Measurements from ENCODE around the gene FAM9A. TPM values are rescaled to one million over a fixed set of nuclear protein-coding genes. Genes with fewer than 3 reads are reported as not detected.

The FAM9A gene
- total and polyA plus RNA-seq, 2 of the 8 experiments (the other 6 are each of a cell fraction or from before 2014, with no cell fraction given) = not detected

- H4K5ac ChIP-seq (ENCODE audit: insufficient read length, low read depth, low read length) = no peak overlapping the region
- DNase-seq (ENCODE audit: low read depth in 1 of 2, low spot score in 2 of 2) (no peak), FAIRE-seq (no peak)
- ChIA-PET CTCF (ENCODE audit: partially characterized antibody) (interaction anchor here (0.9 to 1.5 kb wide), 3 partner anchors 29 to 32 kb away, joined by 3 to 6 read pairs (median 3); no protein-coding TSS in a partner anchor), POLR2A (ENCODE audit: partially characterized antibody) (no interaction called here)
- H3K79me2 ChIP-seq (ENCODE audit: control insufficient read depth in 1 of 2, insufficient read depth in 2 of 2, low read length in 2 of 2) = no peaks in the 10 kb centered on the region
- no peak overlapping the region for H3K4ac ChIP-seq (replicated peaks; ENCODE audit: insufficient read length, low read depth, low read length)
- H3K4me3 ChIP-seq (ENCODE audit: extremely low read depth in 1 of 4, insufficient read depth in 2 of 4, low read depth in 3 of 4, low read length in 4 of 4) = no peak overlapping the region
- no peak overlapping the region for H3K4me2 ChIP-seq (ENCODE audit: insufficient read depth in 1 of 2, low read depth in 2 of 2, low read length in 2 of 2)
- H3K27ac ChIP-seq (ENCODE audit: low read depth, low read length) = no peak overlapping the region
- 85% methylated on average over 14 of the region's 25 CpGs; no CpG with 5 or more reads in 1 of the 2 experiments for WGBS, 2 experiments (ENCODE audit: extremely low coverage in 1 of 2, insufficient coverage in 1 of 2, insufficient read length in 1 of 2, insufficient replicate concordance in 2 of 2, low coverage in 1 of 2, low lambda C conversion rate in 2 of 2, missing lambda C conversion rate in 1 of 2)
- H3K23me2 ChIP-seq (ENCODE audit: low read depth, low read length) = no peaks in the 10 kb centered on the region
- H3K27me3 ChIP-seq (replicated peaks in 1 of 4; ENCODE audit: control insufficient read depth in 3 of 4, extremely low read depth in 1 of 4, insufficient read depth in 3 of 4, low read length in 3 of 4) = no peaks in the 10 kb centered on the region
- H3K36me3 ChIP-seq (ENCODE audit: control insufficient read depth in 2 of 4, insufficient read depth in 4 of 4, low read length in 3 of 4) = no peaks in the 10 kb centered on the region
- H2BK20ac ChIP-seq (ENCODE audit: low read length) = no peak overlapping the region
- no peak overlapping the region for H4K91ac ChIP-seq (replicated peaks; ENCODE audit: insufficient read length, low read length)
- H4K20me1 ChIP-seq (replicated peaks in 1 of 2; ENCODE audit: control insufficient read depth in 1 of 2, insufficient read depth in 2 of 2, low read length in 2 of 2) = no peaks in the 10 kb centered on the region
- H2BK5ac ChIP-seq (ENCODE audit: low read depth, low read length) = no peak overlapping the region
- no peak overlapping the region for H2BK12ac ChIP-seq (ENCODE audit: low read depth, low read length)
- no peaks in the 10 kb centered on the region; a peak in 1 of 7 replicates for H3K4me1 ChIP-seq (replicated peaks in 1 of 4; ENCODE audit: control insufficient read depth in 3 of 4, insufficient read depth in 4 of 4, low read length in 3 of 4)
- H3K9me3 ChIP-seq (ENCODE audit: insufficient read depth in 2 of 2, low read depth in 1 of 2, low read length in 1 of 2) = no peaks in the 10 kb centered on the region
- H2BK15ac ChIP-seq (ENCODE audit: low read length) = no peak overlapping the region
- H4K8ac ChIP-seq (ENCODE audit: extremely low read depth, insufficient read depth, low read length) = no peak overlapping the region
- no peak overlapping the region for H2BK120ac ChIP-seq (replicated peaks; ENCODE audit: low read depth, low read length)
- no peak overlapping the region for H3K9ac ChIP-seq (replicated peaks in 1 of 4; ENCODE audit: extremely low read depth in 1 of 4, low read depth in 3 of 4, low read length in 3 of 4)
- no peak overlapping the region for H2AFZ ChIP-seq (ENCODE audit: low read length)
- H3K14ac ChIP-seq (ENCODE audit: insufficient read length) = no peak overlapping the region
- H3K18ac ChIP-seq (ENCODE audit: extremely low read depth, low read length) = no peak overlapping the region
- H2AK5ac ChIP-seq (ENCODE audit: low read depth, low read length) = no peak overlapping the region
- no peak overlapping the region for H3K56ac ChIP-seq (replicated peaks; ENCODE audit: insufficient read length, low read depth, low read length)
- no peak overlapping the region for H3K23ac ChIP-seq (ENCODE audit: insufficient read length)
- H3K79me1 ChIP-seq (ENCODE audit: low read depth, low read length) = no peaks in the 10 kb centered on the region
- no peak for TF ChIP-seq TCF12 (IDR thresholded peaks at IDR 0.05; ENCODE audit: low read depth, low read length)
- no peak for TF ChIP-seq ZNF274 (IDR thresholded peaks at IDR 0.05; ENCODE audit: borderline replicate concordance, extremely low read depth, low read length)
- TF ChIP-seq SAP30 (IDR thresholded peaks at IDR 0.05; ENCODE audit: insufficient read depth, insufficient replicate concordance, low read length) = no peak
- TF ChIP-seq RBBP5 (IDR thresholded peaks at IDR 0.05; ENCODE audit: borderline replicate concordance, low read depth, low read length) = no peak
- no peak for TF ChIP-seq SIX5 (IDR thresholded peaks at IDR 0.05; ENCODE audit: low read depth, low read length)
- no peak for TF ChIP-seq EZH2 (IDR thresholded peaks at IDR 0.05; ENCODE audit: low read depth, low read length, severe bottlenecking)
- no peak for TF ChIP-seq YY1 (IDR thresholded peaks at IDR 0.05; ENCODE audit: low read depth, low read length)
- TF ChIP-seq EGR1 (IDR thresholded peaks at IDR 0.05; ENCODE audit: borderline replicate concordance, low read depth, low read length) = no peak
- TF ChIP-seq CHD2 (IDR thresholded peaks at IDR 0.05; ENCODE audit: low read length) = no peak
- no peak for TF ChIP-seq NANOG (IDR thresholded peaks at IDR 0.05; ENCODE audit: insufficient read depth, low read depth, low read length, poor library complexity, severe bottlenecking)
- TF ChIP-seq ATF3 (IDR thresholded peaks at IDR 0.05; ENCODE audit: insufficient read depth, low read depth, low read length) = no peak
- no peak for TF ChIP-seq PHF8 (conservative IDR thresholded peaks at IDR 0.05; ENCODE audit: low read depth, low read length)
- no peak for TF ChIP-seq CREB1 (IDR thresholded peaks at IDR 0.05)
- no peak for TF ChIP-seq RXRA (IDR thresholded peaks at IDR 0.05; ENCODE audit: insufficient read depth, low read depth, low read length)
- no peak for TF ChIP-seq POLR2A (IDR thresholded peaks at IDR 0.05; ENCODE audit: control extremely low read depth in 1 of 2, low read depth in 2 of 2, low read length in 2 of 2)
Observed at GRCh38 chrX:8784162-8784561, 17.0 kb downstream of the FAM9A start.

Data from H1 (cell line).